Frontal cortex (tissue), 4 donors: Measurements from ENCODE around the gene PUM1. TPM values are rescaled to one million over a fixed set of nuclear protein-coding genes. Genes with fewer than 3 reads are reported as not detected.

Experiments
- DNase-seq, 2 donors: peaks; one replicate each; pipeline ENCODE4 v3.0.0; 2012; ENCODE audit warnings: low spot score in 2 of 2
- FAIRE-seq: peaks from 2 replicates; lab custom pipeline; 2012; peaks lifted over from hg19 to GRCh38; lab: Jason Lieb, UNC
- total RNA-seq: library from RNA; depleted of rRNA; stranded (reverse); fragments of >200 nt; gene quantifications from one replicate; pipeline ENCODE4 v1.2.3, GENCODE V29; 2014
- donor health status: control.
- donor health status: control.
- donor health status: control.

Gene PUM1
- total RNA-seq, 1 donor from 2014 or later: 123 TPM

DNA sequence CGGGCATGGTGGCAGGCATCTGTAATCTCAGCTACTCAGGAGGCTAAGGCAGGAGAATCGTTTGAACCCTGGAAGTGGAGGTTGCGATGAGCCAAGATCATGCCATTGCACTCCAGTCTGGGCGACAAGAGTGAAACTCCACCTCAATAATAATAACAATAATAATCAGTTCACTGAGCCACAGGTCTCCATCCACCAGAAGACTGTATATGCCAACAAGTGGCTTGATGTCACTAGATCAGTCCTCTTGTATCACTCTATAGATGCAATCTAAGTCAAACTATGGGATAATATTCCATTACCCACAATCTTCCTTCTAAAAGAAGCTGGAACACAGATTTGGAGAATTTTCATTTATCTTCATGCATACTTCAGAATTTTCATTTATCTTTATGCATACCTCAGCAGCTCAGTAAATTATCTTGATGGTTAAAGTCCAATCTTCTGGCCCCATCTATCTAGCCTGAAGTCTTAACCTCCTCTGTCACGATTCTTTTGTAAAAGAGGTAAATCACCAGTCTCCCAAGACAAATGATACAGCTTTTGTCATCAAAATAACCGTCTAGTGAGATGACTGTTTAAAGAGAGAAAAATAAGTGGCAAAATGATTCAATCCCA, 61.8 kb downstream of the PUM1 start:
- DNase-seq (no peak), FAIRE-seq (no peak)

DNA sequence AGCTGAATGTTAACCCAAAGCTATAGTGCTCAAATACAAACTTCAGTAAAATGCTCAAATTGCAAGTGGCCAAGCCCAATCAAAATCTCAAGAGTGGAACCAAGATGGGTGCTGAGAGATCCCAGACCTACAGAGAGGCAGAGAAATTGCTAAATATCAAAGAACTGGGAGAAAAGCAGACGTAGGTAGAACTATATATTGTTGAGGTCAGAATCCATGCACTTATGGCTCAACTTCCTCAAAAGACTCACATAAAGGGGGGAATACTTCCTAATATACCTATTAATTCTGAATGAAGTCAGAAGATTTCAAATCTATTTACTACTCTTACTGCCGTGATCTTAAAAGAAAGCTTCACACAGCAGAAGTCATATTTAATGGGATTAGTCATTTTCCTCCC, 65.2 kb downstream of the PUM1 start:
- no peak for DNase-seq
- no peak for FAIRE-seq

DNA sequence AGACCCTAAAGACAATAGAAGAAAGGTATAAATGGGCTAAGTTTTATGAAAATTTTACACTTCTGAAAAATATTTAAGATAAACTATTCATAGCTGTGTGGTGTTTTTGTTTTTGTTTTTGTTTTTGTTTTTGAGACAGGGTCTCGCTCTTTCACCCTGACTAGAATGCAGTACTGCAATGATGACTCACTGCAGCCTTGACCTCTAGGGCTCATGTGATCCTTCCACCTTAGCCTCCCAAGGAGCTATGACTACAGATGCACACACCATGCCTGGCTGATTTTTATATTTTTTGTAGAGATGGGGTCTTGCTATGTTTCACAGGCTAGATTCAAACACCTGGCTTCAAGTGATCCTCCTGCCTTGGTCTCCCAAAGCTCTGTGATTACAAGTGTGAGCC, 66.6 kb downstream of the PUM1 start:
- DNase-seq: no peak
- no peak for FAIRE-seq

DNA sequence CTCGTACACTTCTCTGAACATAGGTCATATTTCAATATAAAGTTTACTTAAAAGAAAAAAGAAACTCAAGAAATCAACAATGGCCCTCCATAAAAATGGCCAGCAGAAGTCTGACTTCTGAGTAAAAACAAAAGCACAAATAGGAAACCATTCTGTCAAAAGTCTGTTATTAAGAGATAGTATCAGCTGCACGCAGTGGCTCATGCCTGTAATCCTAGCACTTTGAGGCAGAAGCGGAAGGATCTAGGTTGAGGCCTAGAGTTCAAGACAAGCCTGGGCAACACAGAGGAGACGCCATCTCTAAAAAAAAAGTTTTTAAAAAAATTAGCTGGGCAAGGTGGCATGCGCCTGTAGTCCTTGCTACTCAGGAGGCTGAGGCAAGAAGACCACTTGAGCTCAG, 67.3 kb downstream of the PUM1 start:
- DNase-seq (no peak), FAIRE-seq (no peak)

DNA sequence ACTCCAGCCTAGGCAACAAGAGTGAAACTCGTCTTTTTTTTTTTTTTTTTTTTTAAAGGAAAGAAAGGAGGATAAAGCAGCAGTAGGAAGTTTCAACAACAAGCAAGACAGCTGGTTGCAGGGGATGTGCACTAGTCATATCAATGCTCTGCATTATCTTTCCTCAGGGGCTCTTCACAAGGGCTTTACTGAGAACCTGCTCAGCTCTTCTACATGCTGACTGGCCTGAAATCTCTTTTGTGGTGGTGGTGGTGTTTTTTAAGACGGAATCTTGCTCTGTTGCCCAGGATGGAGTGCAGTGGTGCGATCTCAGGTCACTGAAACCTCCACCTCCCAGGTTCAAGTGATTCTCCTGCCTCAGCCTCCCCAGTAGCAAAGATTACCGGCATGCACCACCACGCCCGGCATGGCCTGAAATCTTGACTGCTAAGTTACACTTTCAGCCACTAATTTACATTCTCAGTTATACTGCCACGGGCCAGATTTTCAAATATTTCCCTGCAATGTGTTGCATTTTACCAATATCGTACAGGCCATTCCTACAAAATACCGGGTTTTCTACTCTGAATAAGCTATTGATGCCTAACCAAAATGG, 68.0 kb downstream of the PUM1 start:
- FAIRE-seq: no peak

DNA sequence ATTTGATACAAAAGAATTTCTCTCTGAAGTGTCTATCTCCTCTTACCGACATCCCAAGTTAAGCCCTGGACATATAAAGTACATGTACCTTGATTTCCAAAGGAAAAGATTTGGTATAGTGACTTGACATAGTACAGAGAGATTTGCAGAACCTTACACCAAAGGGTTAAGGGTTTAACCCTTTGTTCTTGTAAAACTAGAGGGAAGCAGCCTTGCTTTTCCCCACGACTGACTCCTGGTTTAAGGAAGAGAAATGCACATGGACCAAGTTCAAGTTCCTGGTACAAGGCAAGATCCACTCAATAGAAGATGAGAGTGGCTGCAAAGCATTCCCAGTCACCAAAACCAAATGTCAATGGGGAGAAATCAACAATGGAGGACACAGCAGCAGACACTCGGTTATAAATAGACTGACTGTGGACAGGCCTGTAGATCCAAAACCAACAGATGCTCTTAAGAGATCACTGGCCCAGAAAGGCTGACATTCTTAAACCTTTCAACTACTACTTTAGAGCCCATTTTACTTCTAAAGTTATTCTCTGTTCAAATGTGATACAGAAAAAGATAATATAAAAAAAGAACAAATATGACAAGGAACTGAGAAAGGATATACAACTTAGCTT, 69.4 kb downstream of the PUM1 start:
- no peak for DNase-seq
- no peak for FAIRE-seq

More for the DNA sequence above, 68.0 kb downstream of the PUM1 start:
- no peak for DNase-seq

DNA sequence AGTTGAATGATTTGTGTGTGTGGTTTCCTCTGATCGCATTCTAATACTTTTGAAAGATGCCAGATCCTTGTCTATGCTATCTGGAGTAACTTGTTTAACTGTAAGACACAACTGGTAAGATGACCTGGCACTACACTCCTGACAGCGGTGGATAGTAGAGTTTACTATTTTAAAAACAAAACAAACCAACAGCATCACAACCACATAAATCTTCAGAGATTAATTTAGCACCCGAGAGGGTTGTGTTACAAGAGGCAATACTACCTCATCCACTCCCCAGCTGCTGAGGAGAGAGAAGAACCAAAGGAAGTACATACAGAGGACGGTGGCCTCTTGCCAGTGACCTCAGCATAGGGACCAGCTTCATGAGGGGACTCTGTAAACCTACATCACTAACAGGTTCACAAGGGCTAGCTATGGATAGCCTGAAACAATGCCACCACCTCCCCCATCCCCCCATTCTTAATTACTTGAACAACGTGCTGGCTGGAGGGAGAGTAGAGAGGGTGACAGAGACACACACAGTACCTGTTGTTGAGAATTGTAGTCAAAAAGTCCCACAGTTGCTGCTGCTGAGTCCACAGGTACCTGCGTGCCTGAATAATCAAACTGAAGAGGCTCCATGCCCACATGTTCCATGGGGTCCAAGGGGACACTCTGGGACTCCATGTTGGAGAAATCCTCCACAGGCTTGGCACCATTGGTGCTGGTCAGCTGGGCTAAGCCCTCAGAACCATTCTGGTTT, 73.5 kb downstream of the PUM1 start:
- FAIRE-seq (no peak), DNase-seq (no peak)

DNA sequence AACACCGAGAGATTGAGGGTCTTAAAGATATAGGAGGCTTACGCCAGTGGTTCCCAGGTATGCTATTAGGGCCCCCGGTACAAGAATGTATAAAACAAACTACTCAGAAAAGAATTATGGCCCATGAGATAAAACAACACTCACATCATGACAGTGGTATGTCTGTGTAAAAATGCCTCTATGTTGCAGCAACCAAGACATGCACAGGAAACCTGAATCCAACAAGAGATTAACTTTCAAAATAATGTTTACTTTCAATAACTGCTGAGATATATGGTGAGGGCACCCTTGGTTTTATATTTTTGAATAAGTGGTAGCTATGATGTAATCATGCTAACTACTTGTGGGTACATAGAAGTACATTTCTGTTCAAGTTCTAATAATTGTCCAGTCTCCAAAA, 74.9 kb downstream of the PUM1 start:
- DNase-seq (no peak), FAIRE-seq (no peak)

- DNase-seq: no peak
- no peak for FAIRE-seq
These were observed 77.5 kb downstream of the PUM1 start for GRCh38 chr1:30988045-30988444.

DNA sequence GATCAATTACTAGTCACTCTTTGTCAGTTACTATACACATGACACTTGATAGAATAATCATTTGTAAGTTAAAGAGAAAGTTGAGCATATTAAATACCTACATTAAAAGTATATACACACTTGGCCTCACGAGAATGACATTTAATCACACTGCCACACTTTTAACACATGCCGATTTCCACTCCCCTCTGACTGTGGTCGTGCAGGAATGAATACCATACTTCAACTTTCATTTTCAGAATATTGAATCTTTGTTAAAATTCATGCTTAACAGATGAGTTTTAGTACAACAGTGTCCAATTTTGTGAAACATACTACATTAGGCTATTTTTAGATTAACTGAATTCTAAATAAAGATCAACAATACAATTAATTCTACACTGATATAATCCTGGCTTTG, 78.8 kb downstream of the PUM1 start:
- DNase-seq (no peak), FAIRE-seq (no peak)

DNA sequence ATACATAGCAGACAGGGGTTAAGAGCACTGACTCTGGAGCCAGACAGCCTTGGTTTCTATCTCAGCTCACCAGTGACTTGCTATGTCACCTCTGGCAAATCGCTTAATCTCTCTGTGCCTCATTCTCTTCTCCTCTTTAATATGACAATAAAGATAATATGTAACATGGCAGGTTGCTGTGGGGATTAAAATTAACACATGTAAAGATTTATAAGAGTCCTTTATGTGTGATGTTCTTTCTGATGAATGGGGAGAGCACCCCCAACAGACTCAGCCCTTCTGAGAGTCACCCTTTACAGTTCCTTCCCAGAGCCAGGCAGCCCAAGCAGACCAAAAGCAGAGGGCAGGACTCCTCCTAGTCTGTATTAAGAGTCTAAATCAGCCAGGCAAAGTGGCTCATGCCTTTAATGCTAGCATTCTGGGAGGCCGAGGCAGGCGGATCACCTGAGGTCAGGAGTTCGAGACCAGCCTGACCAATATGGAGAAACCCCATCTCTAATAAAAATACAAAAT, 80.5 kb downstream of the PUM1 start:
- FAIRE-seq (no peak), DNase-seq (no peak)

- DNase-seq (no peak), FAIRE-seq (no peak)
These were observed 81.2 kb downstream of the PUM1 start for GRCh38 chr1:30984165-30984889.

DNA sequence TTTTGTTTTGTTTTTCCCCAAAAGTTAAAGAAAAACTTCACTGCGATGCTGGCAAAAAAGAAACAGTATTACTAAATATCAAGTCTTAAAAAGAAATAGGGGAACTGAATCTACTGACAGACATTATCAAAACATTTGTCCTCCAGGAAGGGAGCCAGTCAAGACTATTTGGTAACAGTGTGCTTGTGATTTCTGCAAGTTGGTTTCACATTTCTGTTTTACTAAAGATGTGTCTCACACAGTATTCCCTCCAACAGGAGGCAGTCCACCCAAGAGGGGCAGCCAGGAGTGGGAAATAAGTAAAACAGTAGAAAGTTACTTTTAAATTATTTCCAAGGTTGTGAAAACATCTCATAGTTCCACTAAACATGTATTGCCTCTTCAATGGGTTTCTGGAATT, 82.6 kb downstream of the PUM1 start:
- DNase-seq: no peak
- FAIRE-seq: no peak

GRCh38 chr1:30982431-30982830, 83.1 kb downstream of the PUM1 start:
- no peak for FAIRE-seq
- no peak for DNase-seq

DNA sequence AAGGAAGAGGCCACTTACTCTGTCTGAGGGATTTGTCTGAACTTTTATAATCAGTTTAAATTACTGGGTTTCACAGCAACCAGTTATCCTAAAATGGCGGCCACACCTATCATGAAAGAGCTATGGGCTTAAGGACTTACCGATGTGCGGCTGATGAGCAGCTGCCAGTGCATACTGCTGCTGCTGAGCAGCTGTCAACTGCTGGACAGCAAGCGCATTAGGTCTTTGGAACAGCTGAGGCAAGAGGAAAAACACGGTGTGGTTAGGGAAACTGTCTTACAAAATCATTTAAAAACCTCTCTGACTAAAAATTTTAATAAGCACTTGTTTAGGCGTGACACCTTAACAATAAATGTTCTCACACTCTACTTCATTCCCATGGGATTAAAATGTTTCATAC, 84.3 kb downstream of the PUM1 start:
- DNase-seq: no peak
- no peak for FAIRE-seq

GRCh38 chr1:30977511-30977910, 88.0 kb downstream of the PUM1 start:
- DNase-seq: no peak
- no peak for FAIRE-seq

- no peak for FAIRE-seq
- no peak for DNase-seq
These were observed 88.4 kb downstream of the PUM1 start for GRCh38 chr1:30977105-30977504.

GRCh38 chr1:30976143-30976542, 89.4 kb downstream of the PUM1 start:
- FAIRE-seq (no peak), DNase-seq (no peak)

GRCh38 chr1:30975217-30975616, 90.3 kb downstream of the PUM1 start:
- FAIRE-seq: no peak
- DNase-seq: no peak

- no peak for FAIRE-seq
- DNase-seq: no peak
These were observed 91.0 kb downstream of the PUM1 start for GRCh38 chr1:30974536-30974935.
